Heart right ventricle (tissue), 16 donors: ENCODE measurements around the gene RASGRP1. TPM values are rescaled to one million over a fixed set of nuclear protein-coding genes. Genes with fewer than 3 reads are reported as not detected.
A peak's percentile ranks its signal among the peaks of the same experiment; 100 is the strongest.

Experiments
- ATAC-seq, 8 donors: fragments of 200-7000 bp; cut with Tn5 transposase; one replicate each; pipeline ENCODE4 v1.9.1; 2020; ENCODE audit warnings: mild to moderate bottlenecking in 8 of 8, moderate library complexity in 8 of 8, moderate number of reproducible peaks in 1 of 8
- DNase-seq, 2 donors: peaks; one replicate each; pipeline ENCODE4 v3.0.0-alpha.2; 2020
- H3K27ac ChIP-seq, 10 donors: fragments of 200-600 bp; sonication (generic) in 2 of 10; one replicate each; pipeline versions ENCODE4 v1.5.0 to v1.8.0; 2020 to 2022; ENCODE audit warnings: mild to moderate bottlenecking in 3 of 10
- H3K27me3 ChIP-seq, 7 donors: fragments of 200-600 bp; one replicate each; pipeline ENCODE4 v1.8.0; 2021 to 2022; ENCODE audit warnings: mild to moderate bottlenecking in 2 of 7
- H3K36me3 ChIP-seq, 9 donors: fragments of 200-600 bp; sonication (generic) in 1 of 9; one replicate each; pipeline versions ENCODE4 v1.5.0 to v1.8.0; 2020 to 2022; ENCODE audit warnings: mild to moderate bottlenecking in 2 of 9
- H3K4me1 ChIP-seq, 9 donors: fragments of 200-600 bp; sonication (generic) in 1 of 9; one replicate each; pipeline versions ENCODE4 v1.5.0 to v1.8.0; 2020 to 2022; ENCODE audit warnings: mild to moderate bottlenecking in 4 of 9
- H3K4me3 ChIP-seq, 10 donors: fragments of 200-600 bp; sonication (generic) in 2 of 10; one replicate each; pipeline versions ENCODE4 v1.5.0 to v1.8.0; 2020 to 2022; ENCODE audit warnings: mild to moderate bottlenecking in 7 of 10, moderate library complexity in 2 of 10
- H3K9me3 ChIP-seq, 11 donors: fragments of 200-600 bp in 10 of 11; sonication (generic) in 2 of 11; one replicate each; pipeline versions ENCODE4 v1.5.0 to v1.8.0; 2013 to 2022; ENCODE audit warnings: mild to moderate bottlenecking in 2 of 11, control low read depth in 1 of 11, moderate library complexity in 1 of 11
- CTCF ChIP-seq, 9 donors: fragments of 200-600 bp; sonication (generic) in 2 of 9; IDR thresholded peaks; one replicate each; pipeline versions ENCODE4 v1.5.0 to v1.8.0; 2021 to 2022; ENCODE audit warnings: antibody characterized with exemption in 9 of 9, mild to moderate bottlenecking in 5 of 9, moderate library complexity in 1 of 9
- WGBS, 2 donors: extraction: QIAGEN DNeasy Blood & Tissue Kit; methylation state at CpG; one replicate each; pipeline ENCODE4 v1.1.7; 2013; ENCODE audit warnings: inconsistent platforms in 1 of 2; 5-methylcytosine and 5-hydroxymethylcytosine counted together
- intact Hi-C, 10 donors: fragments of 100-400 bp; cut with DNase I; formaldehyde crosslinking; loops; one replicate each; pipeline versions ENCODE4 v1.11.1 to v1.14.2; 2022
- polyA plus RNA-seq, 2 donors: library from polyadenylated mRNA; stranded (reverse); fragments of 200-250 nt; gene quantifications; one replicate each; pipeline ENCODE4 v1.2.3, GENCODE V29; 2013
- total RNA-seq, 10 donors: library from RNA; stranded (reverse); fragmentation: NEBNext Ultra II Directional in 3 of 10; extraction: Animal tissue kit (Norgen Biotek cat#: 25700) in 3 of 10; gene quantifications; one replicate each; pipeline versions ENCODE4 v1.2.1 to v1.2.4, GENCODE V29; 2021 to 2023
- donor health status: Arrhythmogenic right ventricular cardiomyopathy.
- donor health status: ischemic (EF 13 %, LVEDD 7.1; RV severe dilation, severe dysfunction).
- donor health status: healthy with polysubstance abuse.
- donor health status: DM: no; HTN: yes; CAD: no.
- donor health status: DM: no; HTN: no; CAD: no.
- donor health status: ischemic (EF 25% LVEDD 6.9; RV normal size, moderate dysfunction).
- donor health status: ischemic (EF 25% LVEDD 5.7; RV mildly dilated, moderate dysfunction).
- donor health status: healthy.
- donor health status: DM: yes; HTN: yes; CAD: no.
- donor health status: Ischemic cardiomyopathy.
- donor health status: ischemic (EF 35%, LVEDD 5.7; RV mildly dilated, moderate dysfunction).
- donor health status: nonischemic (EF 11% LVEDD 7.7; RV severe dilation, severe dysfunction).
- donor health status: DM: yes; HTN: yes; CAD: no.
- donor health status: PGD.
- donor health status: ischemic (EF 29% LVEDD 5.4; RV normal size, mild dysfunction).
- donor health status: nonischemic (EF 23%, LVEDD 6.1; RV moderate dilation, normal function).

RASGRP1 gene
- total and polyA plus RNA-seq, 12 donors: 0.04 to 3.0 (median 0.42) TPM; not detected in 1

GRCh38 chr15:38504680-38505467, 59.7 kb downstream of the RASGRP1 start:
- WGBS, 2 donors: 74 to 77% methylated on average over 4 of the region's 4 CpGs
- peak in 1 of 8 donors; percentile 44 for ATAC-seq

GRCh38 chr15:38503496-38503895, 61.1 kb downstream of the RASGRP1 start:
- 82 to 84% methylated on average over 2 of the region's 2 CpGs for WGBS, 2 donors
- intact Hi-C loops: no loop called here
- Histone ChIP-seq H3K9me3 (no peaks in the 10 kb centered on the region), H3K27me3 (no peaks in the 10 kb centered on the region), H3K36me3 (peaks cover 0 to 40% (median 0%) of the 10 kb centered on the region in 9 donors), H3K27ac (no peak overlapping the region), H3K4me3 (no peak overlapping the region), H3K4me1 (peaks cover 0 to 5% (median 0%) of the 10 kb centered on the region in 9 donors)
- DNase-seq (no peak), ATAC-seq (no peak)
- TF ChIP-seq CTCF (IDR thresholded peaks at IDR 0.05): no peak

More at GRCh38 chr15:38504680-38505467, 59.7 kb downstream of the RASGRP1 start:
- Histone ChIP-seq H3K27me3 (no peaks in the 10 kb centered on the region), H3K27ac (no peak overlapping the region), H3K36me3 (peaks cover 0 to 38% (median 0%) of the 10 kb centered on the region in 9 donors), H3K4me3 (no peak overlapping the region), H3K9me3 (no peaks in the 10 kb centered on the region), H3K4me1 (peaks cover 0 to 5% (median 0%) of the 10 kb centered on the region in 9 donors)
- TF ChIP-seq CTCF (IDR thresholded peaks at IDR 0.05): no peak
- no peak for DNase-seq
- intact Hi-C loops: no loop called here

- no peak for ATAC-seq
- H3K4me3 ChIP-seq: no peak overlapping the region
- no peaks in the 10 kb centered on the region for H3K27me3 ChIP-seq
- DNase-seq: no peak
- peaks cover 0 to 42% (median 0%) of the 10 kb centered on the region in 9 donors for H3K36me3 ChIP-seq
- intact Hi-C loops: loop anchor here in 1 of 10 donors (10.0 kb wide), 1 partner anchor 165 kb away; no protein-coding TSS in a partner anchor
- no peaks in the 10 kb centered on the region for H3K4me1 ChIP-seq
- no peak overlapping the region for H3K27ac ChIP-seq
- 98 to 100% methylated on average over 1 of the region's 1 CpG for WGBS, 2 donors
- H3K9me3 ChIP-seq: no peaks in the 10 kb centered on the region
- TF ChIP-seq CTCF (IDR thresholded peaks at IDR 0.05): no peak
Observed at GRCh38 chr15:38499651-38500050, 65.0 kb downstream of the RASGRP1 start.

GRCh38 chr15:38496151-38496550, 68.5 kb downstream of the RASGRP1 start:
- Histone ChIP-seq H3K4me3 (no peak overlapping the region), H3K4me1 (no peaks in the 10 kb centered on the region), H3K27me3 (no peaks in the 10 kb centered on the region), H3K36me3 (peaks cover 0 to 42% (median 0%) of the 10 kb centered on the region in 9 donors), H3K27ac (no peak overlapping the region), H3K9me3 (no peaks in the 10 kb centered on the region)
- no peak for ATAC-seq
- no peak for DNase-seq
- intact Hi-C loops: loop anchor here in 1 of 10 donors (10.0 kb wide), 1 partner anchor 169 kb away; no protein-coding TSS in a partner anchor
- 85% methylated on average over 1 of the region's 1 CpG for WGBS, 2 donors
- TF ChIP-seq CTCF (IDR thresholded peaks at IDR 0.05): no peak
